HG03280 (cell line): Measurements from ENCODE around the gene NAT8L.

Experiments
- ATAC-seq: cut with Tn5 transposase; IDR thresholded peaks from one replicate; pipeline ENCODE4 v1.9.1; 2021; ENCODE audit warnings: mild to moderate bottlenecking, moderate library complexity; ENCODE audit not compliant: unreplicated experiment

The NAT8L gene

GRCh38 chr4:2073808-2074481, 14.8 kb downstream of the NAT8L start:
- ATAC-seq: no peak

- no peak for ATAC-seq
These were observed 15.5 kb downstream of the NAT8L start for GRCh38 chr4:2074588-2074987.

GRCh38 chr4:2075171-2075986, 16.3 kb downstream of the NAT8L start:
- ATAC-seq: no peak

- no peak for ATAC-seq
These were observed 17.1 kb downstream of the NAT8L start for GRCh38 chr4:2075987-2076907.

- no peak for ATAC-seq
These were observed 17.9 kb downstream of the NAT8L start for GRCh38 chr4:2076908-2077536.

- ATAC-seq: no peak
These were observed 18.7 kb downstream of the NAT8L start for GRCh38 chr4:2077537-2078460.

GRCh38 chr4:2078584-2078983, 19.5 kb downstream of the NAT8L start:
- no peak for ATAC-seq

- ATAC-seq: no peak
These were observed 19.9 kb downstream of the NAT8L start for GRCh38 chr4:2079006-2079405.

- no peak for ATAC-seq
These were observed 20.8 kb downstream of the NAT8L start for GRCh38 chr4:2079926-2080325.

GRCh38 chr4:2080429-2081300, 21.5 kb downstream of the NAT8L start:
- no peak for ATAC-seq

GRCh38 chr4:2081540-2081939, 22.4 kb downstream of the NAT8L start:
- ATAC-seq: no peak

- ATAC-seq: no peak
These were observed 23.0 kb downstream of the NAT8L start for GRCh38 chr4:2082118-2082517.

- ATAC-seq: no peak
These were observed 23.5 kb downstream of the NAT8L start for GRCh38 chr4:2082627-2083026.

GRCh38 chr4:2083116-2083825, 24.1 kb downstream of the NAT8L start:
- no peak for ATAC-seq

GRCh38 chr4:2083826-2084160, 24.7 kb downstream of the NAT8L start:
- no peak for ATAC-seq

GRCh38 chr4:2084316-2084715, 25.2 kb downstream of the NAT8L start:
- ATAC-seq: no peak

GRCh38 chr4:2085496-2085901, 26.4 kb downstream of the NAT8L start:
- no peak for ATAC-seq

- ATAC-seq: no peak
These were observed 28.0 kb downstream of the NAT8L start for GRCh38 chr4:2087170-2087569.
